Neural progenitor cell (in vitro differentiated cells): ENCODE measurements around the gene RAB15.

Experiments
- CTCF ChIP-seq: fragments of 200-600 bp; sonication (generic); IDR thresholded peaks from 2 replicates; pipeline ENCODE4 v1.5.1; 2017; ENCODE audit warnings: antibody characterized with exemption, mild to moderate bottlenecking
- EZH2phosphoT487 ChIP-seq: fragments of 200-600 bp; sonication (generic); IDR thresholded peaks from 2 replicates; pipeline ENCODE4 v1.6.1; 2017; ENCODE audit warnings: antibody characterized with exemption

- TF ChIP-seq CTCF = no peak
- no peak for TF ChIP-seq EZH2phosphoT487
These were observed 34.2 kb upstream of the RAB15 start for GRCh38 chr14:65006261-65006721.
